Erythroblast (primary cell): Measurements from ENCODE around the gene RAC2.

Experiments used
- DNase-seq, 2 experiments: peaks; one replicate each; lab custom pipeline; 2025; lab: John Stamatoyannopoulos, UW
- GATA1 ChIP-seq: IDR thresholded peaks from 2 replicates; pipeline ENCODE4 v1.6.1; 2011; ENCODE audit warnings: low read depth, mild to moderate bottlenecking, control low read depth, low read length, moderate library complexity
- POLR2A ChIP-seq: IDR thresholded peaks from 2 replicates; pipeline ENCODE4 v1.6.1; 2011; ENCODE audit warnings: mild to moderate bottlenecking, low read length

RAC2 gene

GRCh38 chr22:37220543-37220981, 23.5 kb downstream of the RAC2 start:
- TF ChIP-seq POLR2A = no peak
- TF ChIP-seq GATA1 = no peak
- no peak for DNase-seq

DNA sequence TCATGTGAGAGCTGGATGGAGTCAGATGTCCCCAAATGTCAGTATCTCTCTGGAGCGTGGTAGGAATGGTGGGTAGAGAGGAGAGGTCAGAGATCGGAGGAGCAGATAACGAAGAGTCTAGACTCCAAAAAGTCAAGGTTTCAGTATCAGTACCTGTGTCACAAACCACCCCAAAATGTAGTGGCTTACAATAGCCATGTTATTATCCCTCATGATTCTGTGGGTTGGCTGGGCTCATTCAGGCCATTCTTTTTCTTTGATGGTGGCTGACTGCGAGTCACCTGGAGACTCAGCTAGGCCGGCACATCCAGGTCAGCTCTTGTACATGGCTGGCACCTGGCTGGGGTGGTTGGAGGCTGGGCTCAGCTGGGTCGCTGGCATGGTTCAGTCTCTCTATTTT, 24.5 kb downstream of the RAC2 start:
- DNase-seq = no peak
- TF ChIP-seq POLR2A = no peak
- TF ChIP-seq GATA1 = peak; percentile 54

GRCh38 chr22:37218771-37219411, 25.2 kb downstream of the RAC2 start:
- TF ChIP-seq POLR2A (no peak), GATA1 (no peak)
- DNase-seq = no peak

- TF ChIP-seq POLR2A = no peak
- no peak for TF ChIP-seq GATA1
- DNase-seq = no peak
Measured at GRCh38 chr22:37218399-37218770, 25.7 kb downstream of the RAC2 start.

DNA sequence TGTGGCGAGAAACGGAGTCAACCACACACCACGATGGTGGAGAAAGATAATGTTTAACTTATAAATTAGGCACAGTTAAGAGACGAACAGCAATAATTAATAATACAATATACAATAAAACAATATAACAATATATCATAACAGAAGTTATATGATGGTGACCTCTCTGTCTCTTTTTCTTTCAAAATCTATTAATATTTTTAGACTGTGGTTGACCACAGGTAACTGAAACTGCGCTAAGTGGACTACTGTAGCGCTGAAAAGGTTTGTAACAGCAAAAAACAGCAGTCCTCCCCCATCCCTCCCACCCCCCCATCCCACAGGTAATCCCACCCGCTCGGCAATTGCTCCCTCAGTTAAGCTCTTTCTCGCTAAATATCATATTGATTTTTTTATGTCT, 28.2 kb downstream of the RAC2 start:
- TF ChIP-seq GATA1 = no peak
- TF ChIP-seq POLR2A = no peak
- DNase-seq = no peak

DNA sequence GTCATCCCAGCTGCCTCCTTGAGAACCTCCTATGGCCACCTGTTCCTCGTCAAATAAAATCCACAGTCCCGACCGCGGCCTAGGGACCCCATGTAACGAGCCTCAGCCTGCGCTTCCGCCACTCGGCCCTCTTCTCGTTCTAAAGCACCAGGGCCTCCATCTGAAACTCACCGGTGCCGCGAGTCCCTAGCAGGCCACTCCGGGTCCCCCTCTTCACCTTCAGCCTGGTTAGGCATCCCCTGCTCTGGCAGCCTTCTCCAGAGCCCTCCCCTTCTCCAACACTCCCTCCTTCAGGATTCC, 29.4 kb downstream of the RAC2 start:
- TF ChIP-seq GATA1 (no peak), POLR2A (no peak)
- DNase-seq = no peak

- TF ChIP-seq GATA1 (no peak), POLR2A (no peak)
- DNase-seq = no peak
Measured at GRCh38 chr22:37213941-37214730, 29.9 kb downstream of the RAC2 start.

GRCh38 chr22:37213218-37213855, 30.7 kb downstream of the RAC2 start:
- TF ChIP-seq POLR2A = no peak
- no peak for TF ChIP-seq GATA1
- no peak for DNase-seq

DNA sequence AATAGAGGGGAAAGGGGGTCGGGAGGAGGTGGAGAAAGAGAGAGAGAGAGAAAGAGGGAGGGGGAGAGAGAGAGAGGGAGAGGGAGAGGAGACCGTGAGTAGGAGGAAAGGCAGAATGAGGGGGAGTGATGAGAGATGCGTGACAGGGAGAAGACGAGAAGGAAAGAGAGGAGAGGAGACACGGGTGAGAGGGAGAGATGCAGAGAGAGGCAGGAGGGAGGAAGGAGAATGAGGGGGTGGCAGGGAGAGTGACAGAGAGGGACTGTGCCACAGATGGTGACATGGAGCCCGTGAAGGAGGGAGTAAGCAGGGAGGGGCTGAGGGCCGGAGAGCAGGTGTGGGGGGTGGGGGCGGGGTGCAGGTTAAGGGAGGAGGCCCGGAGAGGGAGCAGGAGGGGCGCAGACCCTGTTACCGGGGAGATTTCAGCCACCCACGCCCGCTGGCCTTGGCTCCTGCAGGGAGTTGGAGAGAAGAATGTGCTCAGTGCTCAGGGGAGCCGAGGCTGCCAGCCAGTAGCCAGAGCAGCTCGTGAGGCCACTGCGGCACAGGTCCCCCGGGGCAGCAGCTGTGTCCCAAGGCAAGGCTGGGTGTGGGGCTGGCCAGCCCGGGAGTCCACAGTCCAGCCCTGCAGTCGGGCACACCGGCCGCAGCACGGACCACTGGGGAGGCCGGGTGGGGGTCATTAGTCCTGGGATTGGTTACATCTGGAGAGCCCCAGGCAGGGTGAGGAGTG, 31.7 kb downstream of the RAC2 start, which contains the start of gene SSTR3:
Gene SSTR3 (minus strand): TSS at position 304 of the 733 bp plus-strand sequence. CDS start 4,674 bp downstream, outside the sequence.
- DNase-seq = no peak
- no peak for TF ChIP-seq POLR2A

GRCh38 chr22:37211866-37212173, 32.2 kb downstream of the RAC2 start:
- no peak for DNase-seq
- TF ChIP-seq POLR2A = no peak
- TF ChIP-seq GATA1 = no peak

DNA sequence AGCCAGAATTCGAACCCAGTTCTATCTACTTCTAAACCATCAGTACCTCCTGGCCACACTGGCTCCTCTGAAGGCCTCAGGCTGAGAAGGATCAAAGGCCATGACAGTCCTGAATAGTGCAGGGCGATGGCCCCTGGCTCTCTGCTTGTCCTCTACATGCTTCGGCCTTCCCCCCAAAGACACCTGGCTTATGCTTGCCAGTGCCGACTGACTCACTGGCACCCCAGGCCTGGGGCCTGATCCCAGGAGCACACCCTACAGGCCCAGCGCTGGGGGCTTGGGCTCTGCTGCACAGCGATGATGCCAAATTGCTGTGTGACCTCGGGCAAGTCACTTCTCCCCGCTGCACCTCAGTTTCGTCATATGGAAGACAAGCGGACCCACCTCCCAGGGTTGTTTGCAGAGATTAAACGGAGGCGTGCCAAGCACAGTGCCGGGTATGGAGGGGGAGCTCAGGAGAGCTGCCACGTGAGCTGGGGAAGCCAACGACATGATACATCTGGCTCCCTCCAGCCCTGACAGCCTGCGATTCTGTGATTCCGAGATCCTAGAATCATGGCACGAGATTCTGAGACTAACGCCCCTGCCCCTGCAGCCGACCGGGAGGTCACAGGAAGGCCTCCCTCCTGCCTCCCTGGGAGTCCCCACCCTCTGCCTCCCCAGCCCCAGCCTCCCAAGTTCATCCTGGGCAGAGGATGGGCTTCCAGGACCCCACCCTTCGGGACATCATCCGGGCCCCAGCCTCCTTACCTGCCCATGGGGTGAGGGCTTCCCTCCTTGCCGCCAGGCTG, 32.8 kb downstream of the RAC2 start:
- no peak for DNase-seq
- TF ChIP-seq POLR2A (no peak), GATA1 (no peak)

GRCh38 chr22:37210041-37210803, 33.8 kb downstream of the RAC2 start:
- no peak for DNase-seq

DNA sequence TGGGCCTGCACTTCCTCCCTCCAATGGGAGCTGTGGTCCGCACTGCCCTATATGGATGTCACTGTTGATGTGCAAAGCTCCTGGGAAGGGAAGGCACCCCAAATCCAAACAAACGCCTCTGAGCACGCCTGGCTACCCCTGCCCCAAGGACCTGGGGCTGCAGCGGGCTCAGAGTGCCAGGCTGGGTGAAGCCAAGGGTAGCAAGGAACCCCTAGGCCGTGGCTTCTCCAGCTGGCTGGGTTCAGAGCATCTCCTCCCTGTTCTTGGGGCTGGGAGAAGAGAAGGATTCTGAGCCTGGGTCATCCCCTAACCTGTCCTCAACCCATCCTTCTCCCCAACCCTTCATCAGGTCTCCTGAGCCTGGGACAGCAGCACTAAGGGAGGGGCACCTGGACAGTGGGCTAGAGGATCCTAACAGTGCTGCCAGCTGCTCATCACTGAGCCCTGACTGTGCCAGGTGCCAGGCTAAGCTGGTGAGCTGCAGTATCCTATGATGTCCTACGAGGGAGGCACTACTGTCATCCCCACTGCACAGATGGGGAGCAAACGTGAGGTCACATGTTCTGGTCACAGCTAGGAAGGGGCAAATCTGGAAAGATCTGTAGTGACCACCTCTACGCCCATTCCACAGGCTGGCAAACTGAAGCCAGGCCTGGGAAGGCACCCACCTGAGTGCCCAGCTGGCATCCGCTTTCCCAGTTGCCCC, 34.8 kb downstream of the RAC2 start:
- TF ChIP-seq POLR2A (no peak), GATA1 (no peak)
- no peak for DNase-seq

More at GRCh38 chr22:37210041-37210803, 33.8 kb downstream of the RAC2 start:
- TF ChIP-seq POLR2A (no peak), GATA1 (no peak)
